Measurements from ENCODE around the gene MYLK4.

MYLK4 gene

GRCh38 chr6:2760882-2761842, 10.4 kb upstream of the MYLK4 start:
- Histone ChIP-seq H2BK120ac (ENCODE audit: insufficient read depth, low read length, poor library complexity) (no peak overlapping the region), H3K79me2 (ENCODE audit: control insufficient read depth, insufficient read depth, low read length, poor library complexity) (peaks cover 8% of the 10 kb centered on the region), H2AK5ac (ENCODE audit: low read length) (no peak overlapping the region), H3K23ac (ENCODE audit: low read length) (no peak overlapping the region), H3K4me2 (ENCODE audit: low read length) (no peak overlapping the region), H3K18ac (ENCODE audit: low read length) (no peak overlapping the region), H3K79me1 (ENCODE audit: low read length) (peaks cover 9% of the 10 kb centered on the region), H2BK5ac (ENCODE audit: low read depth, low read length, poor library complexity) (no peak overlapping the region), H4K8ac (ENCODE audit: low read depth, low read length) (no peak overlapping the region), H3K4me3 (ENCODE audit: low read depth, low read length) (no peak overlapping the region), H3K9ac (ENCODE audit: low read length) (no peak overlapping the region), H3K27me3 (ENCODE audit: insufficient read depth, low read length) (no peaks in the 10 kb centered on the region), H3K4ac (ENCODE audit: low read depth, low read length) (no peak overlapping the region), H3K9me3 (ENCODE audit: insufficient read depth, low read depth, low read length) (no peaks in the 10 kb centered on the region), H2AFZ (ENCODE audit: insufficient read depth, low read length, poor library complexity) (no peak overlapping the region), H3K4me1 (ENCODE audit: control insufficient read depth in 1 of 2, insufficient read depth in 2 of 2, low read length in 2 of 2) (no peaks in the 10 kb centered on the region), H2BK12ac (ENCODE audit: low read length) (no peak overlapping the region), H3K36me3 (ENCODE audit: control insufficient read depth in 1 of 2, insufficient read depth in 2 of 2, low read length in 2 of 2) (no peaks in the 10 kb centered on the region), H4K12ac (ENCODE audit: low read depth, low read length) (no peak overlapping the region), H3K27ac (ENCODE audit: low read depth, low read length) (no peak overlapping the region), H4K91ac (ENCODE audit: low read depth, low read length) (no peak overlapping the region), H3K14ac (ENCODE audit: low read length) (no peak overlapping the region)
- WGBS (ENCODE audit: extremely low coverage, insufficient coverage, insufficient read length) = no CpG with 5 or more reads among the region's 8 CpGs
- peak in 1 of 2 donors; percentile 35 for DNase-seq

- H3K18ac ChIP-seq (ENCODE audit: low read length) = no peak overlapping the region
- DNase-seq = no peak
- H3K27ac ChIP-seq (ENCODE audit: low read depth, low read length) = no peak overlapping the region
- no peaks in the 10 kb centered on the region for H3K4me1 ChIP-seq (ENCODE audit: control insufficient read depth in 1 of 2, insufficient read depth in 2 of 2, low read length in 2 of 2)
- no peaks in the 10 kb centered on the region for H3K9me3 ChIP-seq (ENCODE audit: insufficient read depth, low read depth, low read length)
- H2AK5ac ChIP-seq (ENCODE audit: low read length) = no peak overlapping the region
- no peak overlapping the region for H3K4ac ChIP-seq (ENCODE audit: low read depth, low read length)
- no peak overlapping the region for H3K23ac ChIP-seq (ENCODE audit: low read length)
- no peak overlapping the region for H2BK120ac ChIP-seq (ENCODE audit: insufficient read depth, low read length, poor library complexity)
- no peak overlapping the region for H3K4me3 ChIP-seq (ENCODE audit: low read depth, low read length)
- no peaks in the 10 kb centered on the region for H3K36me3 ChIP-seq (ENCODE audit: control insufficient read depth in 1 of 2, insufficient read depth in 2 of 2, low read length in 2 of 2)
- H4K12ac ChIP-seq (ENCODE audit: low read depth, low read length) = no peak overlapping the region
- H3K14ac ChIP-seq (ENCODE audit: low read length) = no peak overlapping the region
- H3K79me2 ChIP-seq (ENCODE audit: control insufficient read depth, insufficient read depth, low read length, poor library complexity) = no peaks in the 10 kb centered on the region
- H3K4me2 ChIP-seq (ENCODE audit: low read length) = no peak overlapping the region
- H4K8ac ChIP-seq (ENCODE audit: low read depth, low read length) = no peak overlapping the region
- no peaks in the 10 kb centered on the region for H3K27me3 ChIP-seq (ENCODE audit: insufficient read depth, low read length)
- no peak overlapping the region for H4K91ac ChIP-seq (ENCODE audit: low read depth, low read length)
- H2BK12ac ChIP-seq (ENCODE audit: low read length) = no peak overlapping the region
- no peaks in the 10 kb centered on the region for H3K79me1 ChIP-seq (ENCODE audit: low read length)
- no peak overlapping the region for H2AFZ ChIP-seq (ENCODE audit: insufficient read depth, low read length, poor library complexity)
- H3K9ac ChIP-seq (ENCODE audit: low read length) = no peak overlapping the region
- WGBS (ENCODE audit: extremely low coverage, insufficient coverage, insufficient read length) = no CpG with 5 or more reads among the region's 3 CpGs
- H2BK5ac ChIP-seq (ENCODE audit: low read depth, low read length, poor library complexity) = no peak overlapping the region
These were observed 8.3 kb upstream of the MYLK4 start for GRCh38 chr6:2758980-2759379.

DNA sequence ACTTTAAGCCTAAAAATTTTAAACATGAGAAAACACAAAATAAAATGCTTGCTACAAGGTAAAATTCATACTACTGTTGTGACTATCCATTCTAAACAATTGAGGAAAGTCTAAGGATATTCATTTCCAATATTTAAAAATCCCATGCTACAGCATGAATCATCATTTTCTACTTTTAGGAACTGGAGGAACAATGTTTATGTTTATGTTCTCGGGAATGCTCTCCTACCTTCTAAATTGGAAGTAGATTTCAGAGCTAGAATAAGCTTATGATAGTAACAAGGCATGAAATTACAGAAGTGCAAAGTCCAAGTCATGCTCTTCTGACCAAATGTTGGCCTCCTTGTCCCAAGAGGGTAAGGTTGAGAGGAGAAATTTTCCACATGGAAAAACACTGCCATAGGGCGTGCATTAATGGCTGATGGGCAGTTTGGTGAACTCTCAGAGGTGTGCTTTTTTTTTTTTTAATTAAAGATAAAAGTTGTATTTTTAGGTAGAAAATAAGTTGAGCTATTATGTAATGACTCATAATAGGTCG, 6.0 kb upstream of the MYLK4 start:
- H3K36me3 ChIP-seq (ENCODE audit: control insufficient read depth in 1 of 2, insufficient read depth in 2 of 2, low read length in 2 of 2) = no peaks in the 10 kb centered on the region
- no peaks in the 10 kb centered on the region for H3K79me2 ChIP-seq (ENCODE audit: control insufficient read depth, insufficient read depth, low read length, poor library complexity)
- no peaks in the 10 kb centered on the region for H3K9me3 ChIP-seq (ENCODE audit: insufficient read depth, low read depth, low read length)
- no peak overlapping the region for H3K23ac ChIP-seq (ENCODE audit: low read length)
- no peak overlapping the region for H2AFZ ChIP-seq (ENCODE audit: insufficient read depth, low read length, poor library complexity)
- H4K12ac ChIP-seq (ENCODE audit: low read depth, low read length) = no peak overlapping the region
- no peak overlapping the region for H3K18ac ChIP-seq (ENCODE audit: low read length)
- H2BK12ac ChIP-seq (ENCODE audit: low read length) = no peak overlapping the region
- H3K27me3 ChIP-seq (ENCODE audit: insufficient read depth, low read length) = no peaks in the 10 kb centered on the region
- H3K79me1 ChIP-seq (ENCODE audit: low read length) = no peaks in the 10 kb centered on the region
- H2AK5ac ChIP-seq (ENCODE audit: low read length) = no peak overlapping the region
- no peak overlapping the region for H3K27ac ChIP-seq (ENCODE audit: low read depth, low read length)
- WGBS (ENCODE audit: extremely low coverage, insufficient coverage, insufficient read length) = no CpG with 5 or more reads among the region's 3 CpGs
- no peak overlapping the region for H3K9ac ChIP-seq (ENCODE audit: low read length)
- H3K4ac ChIP-seq (ENCODE audit: low read depth, low read length) = no peak overlapping the region
- H2BK120ac ChIP-seq (ENCODE audit: insufficient read depth, low read length, poor library complexity) = no peak overlapping the region
- no peak overlapping the region for H3K4me3 ChIP-seq (ENCODE audit: low read depth, low read length)
- no peak overlapping the region for H4K8ac ChIP-seq (ENCODE audit: low read depth, low read length)
- H3K4me1 ChIP-seq (ENCODE audit: control insufficient read depth in 1 of 2, insufficient read depth in 2 of 2, low read length in 2 of 2) = no peaks in the 10 kb centered on the region
- no peak overlapping the region for H3K4me2 ChIP-seq (ENCODE audit: low read length)
- no peak overlapping the region for H2BK5ac ChIP-seq (ENCODE audit: low read depth, low read length, poor library complexity)
- no peak for DNase-seq
- no peak overlapping the region for H3K14ac ChIP-seq (ENCODE audit: low read length)
- H4K91ac ChIP-seq (ENCODE audit: low read depth, low read length) = no peak overlapping the region

- no peaks in the 10 kb centered on the region for H3K79me2 ChIP-seq (ENCODE audit: control insufficient read depth, insufficient read depth, low read length, poor library complexity)
- no peak overlapping the region for H3K27ac ChIP-seq (ENCODE audit: low read depth, low read length)
- H3K36me3 ChIP-seq (ENCODE audit: control insufficient read depth in 1 of 2, insufficient read depth in 2 of 2, low read length in 2 of 2) = no peaks in the 10 kb centered on the region
- H3K4me2 ChIP-seq (ENCODE audit: low read length) = no peak overlapping the region
- no peak overlapping the region for H2BK5ac ChIP-seq (ENCODE audit: low read depth, low read length, poor library complexity)
- no peak overlapping the region for H2BK12ac ChIP-seq (ENCODE audit: low read length)
- no peak overlapping the region for H3K4me3 ChIP-seq (ENCODE audit: low read depth, low read length)
- H3K23ac ChIP-seq (ENCODE audit: low read length) = no peak overlapping the region
- no peak overlapping the region for H2AFZ ChIP-seq (ENCODE audit: insufficient read depth, low read length, poor library complexity)
- no peak overlapping the region for H4K8ac ChIP-seq (ENCODE audit: low read depth, low read length)
- WGBS (ENCODE audit: extremely low coverage, insufficient coverage, insufficient read length) = no CpG with 5 or more reads among the region's 2 CpGs
- H3K18ac ChIP-seq (ENCODE audit: low read length) = no peak overlapping the region
- H3K4ac ChIP-seq (ENCODE audit: low read depth, low read length) = no peak overlapping the region
- H4K12ac ChIP-seq (ENCODE audit: low read depth, low read length) = no peak overlapping the region
- no peaks in the 10 kb centered on the region for H3K79me1 ChIP-seq (ENCODE audit: low read length)
- no peak overlapping the region for H4K91ac ChIP-seq (ENCODE audit: low read depth, low read length)
- H3K9ac ChIP-seq (ENCODE audit: low read length) = no peak overlapping the region
- no peaks in the 10 kb centered on the region for H3K27me3 ChIP-seq (ENCODE audit: insufficient read depth, low read length)
- no peak overlapping the region for H2BK120ac ChIP-seq (ENCODE audit: insufficient read depth, low read length, poor library complexity)
- no peak overlapping the region for H3K14ac ChIP-seq (ENCODE audit: low read length)
- DNase-seq = no peak
- H3K9me3 ChIP-seq (ENCODE audit: insufficient read depth, low read depth, low read length) = no peaks in the 10 kb centered on the region
- H3K4me1 ChIP-seq (ENCODE audit: control insufficient read depth in 1 of 2, insufficient read depth in 2 of 2, low read length in 2 of 2) = no peaks in the 10 kb centered on the region
- H2AK5ac ChIP-seq (ENCODE audit: low read length) = no peak overlapping the region
These were observed 5.5 kb upstream of the MYLK4 start for GRCh38 chr6:2756241-2756640.

Measured in trophoblast cell (in vitro differentiated cells and primary cell).